Smooth muscle cell (in vitro differentiated cells): ENCODE results near the gene ADIPOQ. TPM values are rescaled to one million over a fixed set of nuclear protein-coding genes. Genes with fewer than 3 reads are reported as not detected.
"Not testable (repeated sequence)": the region's sequence is repeated elsewhere in the genome, so short reads cannot be mapped to it uniquely, and the experiment has no call there.

ENCODE experiments used
- DNase-seq: peaks from one replicate; lab custom pipeline; 2025; ENCODE audit not compliant: unreplicated experiment; lab: John Stamatoyannopoulos, UW
- H2AFZ ChIP-seq: fragments of 200-600 bp; sonication (generic); 2 replicates; pipeline ENCODE4 v1.6.0; 2016; ENCODE audit warnings: antibody characterized with exemption, low read depth, mild to moderate bottlenecking
- H3F3A ChIP-seq: fragments of 200-600 bp; sonication (generic); 2 replicates; pipeline ENCODE4 v1.6.0; 2017; ENCODE audit warnings: antibody characterized with exemption, low read depth
- H3K27ac ChIP-seq: fragments of 200-600 bp; sonication (generic); 2 replicates; pipeline ENCODE4 v1.5.1; 2016; ENCODE audit warnings: low read depth, mild to moderate bottlenecking
- H3K27me3 ChIP-seq: fragments of 200-600 bp; sonication (generic); 2 replicates; pipeline ENCODE4 v1.6.1; 2016; ENCODE audit warnings: low read depth, mild to moderate bottlenecking
- H3K36me3 ChIP-seq: fragments of 200-600 bp; sonication (generic); 2 replicates; pipeline ENCODE4 v1.5.1; 2016; ENCODE audit warnings: low read depth
- H3K4me1 ChIP-seq: fragments of 200-600 bp; sonication (generic); 2 replicates; pipeline ENCODE4 v1.5.1; 2016; ENCODE audit warnings: low read depth
- H3K4me2 ChIP-seq: fragments of 200-600 bp; sonication (generic); 2 replicates; pipeline ENCODE4 v1.6.0; 2016; ENCODE audit warnings: mild to moderate bottlenecking
- H3K4me3 ChIP-seq: fragments of 200-600 bp; sonication (generic); 2 replicates; pipeline ENCODE4 v1.5.1; 2016; ENCODE audit warnings: mild to moderate bottlenecking
- H3K79me2 ChIP-seq: fragments of 200-600 bp; sonication (generic); 2 replicates; pipeline ENCODE4 v1.6.0; 2016; ENCODE audit warnings: low read depth, mild to moderate bottlenecking
- H3K9ac ChIP-seq: fragments of 200-600 bp; sonication (generic); 2 replicates; pipeline ENCODE4 v1.6.0; 2016; ENCODE audit warnings: low read depth
- H3K9me3 ChIP-seq: fragments of 200-600 bp; sonication (generic); replicated peaks from 2 replicates; pipeline ENCODE4 v1.5.1; 2016; ENCODE audit warnings: low read depth
- H4K20me1 ChIP-seq: fragments of 200-600 bp; sonication (generic); 2 replicates; pipeline ENCODE4 v1.6.0; 2016; ENCODE audit warnings: low read depth
- CTCF ChIP-seq: fragments of 200-600 bp; sonication (generic); IDR thresholded peaks from 2 replicates; pipeline ENCODE4 v1.5.1; 2017; ENCODE audit warnings: borderline replicate concordance, mild to moderate bottlenecking, antibody characterized with exemption; ENCODE audit not compliant: insufficient read depth, poor library complexity, severe bottlenecking
- WGBS: methylation state at CpG from one replicate; pipeline ENCODE4 v1.1.7; 2016; ENCODE audit warnings: low lambda C conversion rate; 5-methylcytosine and 5-hydroxymethylcytosine counted together
- polyA plus RNA-seq: library from polyadenylated mRNA; unstranded; fragments of >200 nt; fragmentation: Nextera tagmentation; extraction: Ambion mirVana; gene quantifications from 2 replicates; pipeline ENCODE4 v1.2.1, GENCODE V29; 2016
- total RNA-seq: library from RNA; depleted of rRNA; stranded (reverse); fragments of >200 nt; gene quantifications from 2 replicates; pipeline ENCODE4 v1.2.3, GENCODE V29; 2014

The ADIPOQ gene
- total and polyA plus RNA-seq, 2 experiments from 2014 or later = not detected

- H3K79me2 ChIP-seq = peaks cover 5% of the 10 kb centered on the region
- no peak for TF ChIP-seq CTCF
- peaks cover 17% of the 10 kb centered on the region for H3K4me1 ChIP-seq
- no peaks in the 10 kb centered on the region for H3K9me3 ChIP-seq
- no peak overlapping the region for H2AFZ ChIP-seq
- no peak overlapping the region for H3K4me2 ChIP-seq
- no peak for DNase-seq
- no peaks in the 10 kb centered on the region for H4K20me1 ChIP-seq
- no peak overlapping the region for H3K27ac ChIP-seq
- H3K27me3 ChIP-seq = no peaks in the 10 kb centered on the region
- 79% methylated on average over 5 of the region's 5 CpGs for WGBS
- no peaks in the 10 kb centered on the region for H3F3A ChIP-seq
- H3K4me3 ChIP-seq = no peak overlapping the region
- H3K36me3 ChIP-seq = no peaks in the 10 kb centered on the region
- H3K9ac ChIP-seq = no peak overlapping the region
These were observed 32.0 kb upstream of the ADIPOQ start for GRCh38 chr3:186810336-186810996.

- not testable (repeated sequence) for H3K27me3 ChIP-seq, H2AFZ ChIP-seq, H4K20me1 ChIP-seq, H3K4me3 ChIP-seq, H3K79me2 ChIP-seq, DNase-seq, H3K9me3 ChIP-seq, H3K36me3 ChIP-seq, H3K4me2 ChIP-seq, H3K27ac ChIP-seq, H3K9ac ChIP-seq, H3F3A ChIP-seq
- WGBS = 98% methylated on average over 4 of the region's 29 CpGs
- H3K4me1 ChIP-seq = peaks cover 12% of the 10 kb centered on the region
These were observed 31.2 kb upstream of the ADIPOQ start for GRCh38 chr3:186811313-186811712.

DNA sequence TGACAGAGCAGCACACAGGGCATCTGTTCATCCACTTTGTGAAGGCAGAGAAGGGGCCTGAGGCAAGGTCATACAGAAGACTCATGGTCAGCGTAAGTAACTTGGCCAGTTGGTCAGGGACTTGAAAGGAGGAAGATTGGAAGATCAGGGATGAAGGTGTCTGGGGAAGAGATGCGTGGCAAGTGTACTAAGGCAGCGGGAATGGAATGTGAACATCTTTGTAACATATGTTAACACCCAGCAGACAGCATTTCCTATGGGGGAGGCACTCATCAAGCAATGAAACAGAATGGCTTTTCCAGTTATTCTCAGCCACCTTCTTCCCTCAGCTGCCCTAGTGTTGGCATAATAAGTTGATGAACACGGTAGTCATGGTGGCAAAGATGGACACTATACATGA is 28.4 kb upstream of the ADIPOQ start:
- Histone ChIP-seq H3F3A (no peaks in the 10 kb centered on the region), H2AFZ (no peak overlapping the region), H3K27ac (no peak overlapping the region), H3K27me3 (no peaks in the 10 kb centered on the region), H4K20me1 (no peaks in the 10 kb centered on the region), H3K79me2 (no peaks in the 10 kb centered on the region), H3K9me3 (no peaks in the 10 kb centered on the region), H3K4me2 (no peak overlapping the region), H3K4me3 (no peak overlapping the region), H3K4me1 (peaks cover 3% of the 10 kb centered on the region), H3K9ac (no peak overlapping the region), H3K36me3 (no peaks in the 10 kb centered on the region)
- DNase-seq = no peak
- no peak for TF ChIP-seq CTCF
- WGBS = 90% methylated on average over 4 of the region's 4 CpGs

- no peaks in the 10 kb centered on the region for H3K9me3 ChIP-seq
- H3K27ac ChIP-seq = no peak overlapping the region
- no peak for DNase-seq
- H3K36me3 ChIP-seq = no peaks in the 10 kb centered on the region
- 75% methylated on average over 1 of the region's 1 CpG for WGBS
- H3K4me2 ChIP-seq = no peak overlapping the region
- no peak overlapping the region for H3K4me3 ChIP-seq
- H3K9ac ChIP-seq = no peak overlapping the region
- no peak for TF ChIP-seq CTCF
- no peaks in the 10 kb centered on the region for H3K79me2 ChIP-seq
- no peaks in the 10 kb centered on the region for H4K20me1 ChIP-seq
- H3F3A ChIP-seq = no peaks in the 10 kb centered on the region
- H2AFZ ChIP-seq = peak overlapping the region; percentile 27
- H3K4me1 ChIP-seq = peaks cover 3% of the 10 kb centered on the region
- H3K27me3 ChIP-seq = no peaks in the 10 kb centered on the region
These were observed 27.1 kb upstream of the ADIPOQ start for GRCh38 chr3:186815435-186815834.
